GM12892 (cell line): ENCODE measurements around the gene CEP44.

Experiments
- POLR2A ChIP-seq: IDR thresholded peaks from 2 replicates; pipeline ENCODE4 v1.6.1; 2011; ENCODE audit warnings: low read depth, low read length, control low read depth
- POLR2AphosphoS5 ChIP-seq: IDR thresholded peaks from 2 replicates; pipeline ENCODE4 v1.6.1; 2011; ENCODE audit warnings: low read depth, low read length, control low read depth
- TAF1 ChIP-seq: IDR thresholded peaks from 2 replicates; pipeline ENCODE4 v1.6.1; 2011; ENCODE audit warnings: low read depth, mild to moderate bottlenecking, control low read depth, low read length, borderline replicate concordance

- TF ChIP-seq POLR2AphosphoS5: no peak
- TF ChIP-seq POLR2A: no peak
- no peak for TF ChIP-seq TAF1
These were observed 24.0 kb downstream of the CEP44 start for GRCh38 chr4:174307694-174308093.
